ENCODE results near the gene STK38L.

The STK38L gene

DNA sequence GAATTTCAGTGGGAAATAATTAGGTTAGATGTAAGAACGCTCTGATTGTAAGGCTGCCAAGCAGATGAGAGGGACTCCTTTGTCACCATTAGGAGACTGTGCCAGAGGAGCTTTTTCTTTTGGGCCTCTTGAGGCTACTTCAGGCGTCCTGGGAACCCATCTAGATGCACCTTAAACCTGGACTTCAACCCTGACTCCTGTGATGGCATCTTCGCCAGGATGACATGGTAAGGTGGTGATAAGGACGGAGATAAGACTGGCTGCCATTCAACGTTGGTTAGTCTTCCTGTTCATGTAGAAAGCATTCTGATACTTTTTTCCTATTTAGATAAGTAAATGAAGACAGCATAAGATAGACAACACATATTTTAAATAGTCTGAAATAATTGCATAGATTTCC is 36.3 kb downstream of the STK38L start:
- no peak for DNase-seq

DNA sequence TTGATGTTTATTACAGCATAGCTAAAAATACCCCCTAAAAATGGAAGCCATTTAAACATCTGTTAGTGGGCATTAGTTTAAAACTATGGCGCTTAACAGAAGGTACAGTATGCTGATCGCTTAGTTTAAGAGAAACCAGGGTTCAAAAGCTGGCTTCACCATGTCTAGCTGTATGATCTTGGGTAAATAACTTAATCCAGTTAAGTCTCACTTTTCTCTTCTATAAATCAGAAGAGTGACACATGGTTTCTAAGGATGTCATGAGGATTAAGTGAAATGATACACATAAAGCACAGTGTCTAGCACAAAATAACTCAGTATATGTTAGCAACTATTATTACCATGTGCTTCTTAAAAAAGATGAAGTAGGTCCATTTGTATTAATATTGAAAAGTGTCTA is 38.7 kb downstream of the STK38L start:
- no peak for DNase-seq

DNA sequence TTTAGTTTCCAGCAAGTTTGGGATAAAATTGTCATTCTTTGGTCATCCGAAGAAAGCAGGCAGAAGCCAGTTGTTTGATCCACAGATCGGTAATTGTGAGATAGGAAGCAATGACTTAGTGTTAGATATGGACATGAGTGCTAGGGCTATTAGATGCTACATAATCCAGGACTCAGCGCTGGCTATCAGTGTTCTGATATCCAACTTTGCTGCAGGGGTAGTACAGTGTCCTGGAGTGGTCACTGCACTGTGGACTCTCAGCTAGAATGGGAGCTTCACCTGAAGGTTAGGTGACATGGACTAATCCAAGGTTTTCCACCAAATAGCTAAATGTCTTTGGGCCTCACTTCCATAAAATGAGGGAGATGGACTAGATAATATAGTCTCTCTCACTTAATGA is 39.9 kb downstream of the STK38L start:
- no peak for DNase-seq

DNA sequence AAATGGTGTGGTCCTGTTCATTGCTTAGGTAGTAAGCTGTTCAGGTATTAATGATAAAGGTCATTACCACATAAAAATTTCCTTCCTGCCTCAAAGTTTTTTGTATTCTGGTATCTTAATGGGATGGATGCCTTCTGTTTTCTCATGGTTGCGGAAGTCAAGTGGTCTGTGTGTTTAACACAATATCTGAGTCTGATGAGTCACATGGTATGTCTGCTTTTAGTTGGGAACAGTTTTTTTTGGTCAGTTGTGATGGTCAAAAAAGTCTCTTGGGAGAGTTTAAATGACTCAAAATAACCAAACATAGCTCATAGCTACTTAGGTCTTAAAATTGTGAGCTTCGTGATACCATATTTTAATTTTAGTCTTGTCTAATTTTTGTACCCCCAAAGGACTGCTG is 40.7 kb downstream of the STK38L start:
- no peak for DNase-seq

DNA sequence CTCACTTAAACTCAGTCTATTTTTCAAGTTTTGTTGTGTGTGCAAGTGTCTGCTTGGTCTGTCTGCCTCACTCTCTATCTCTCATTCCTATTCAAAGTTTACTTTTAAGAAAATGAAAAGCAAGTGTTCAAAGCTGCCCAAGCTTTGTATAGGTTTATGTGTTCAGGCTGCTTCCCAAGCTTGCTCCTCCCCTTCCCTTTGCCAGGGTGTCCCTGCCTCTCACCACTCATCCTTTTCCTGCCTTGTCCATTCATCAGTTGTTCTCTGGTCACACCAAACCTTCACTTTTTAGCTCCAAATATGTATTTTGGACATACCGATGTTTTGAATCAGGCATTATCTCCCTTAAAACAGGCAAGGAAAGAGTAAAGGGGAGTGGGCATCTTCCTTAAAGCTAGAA is 41.3 kb downstream of the STK38L start:
- no peak for DNase-seq

DNA sequence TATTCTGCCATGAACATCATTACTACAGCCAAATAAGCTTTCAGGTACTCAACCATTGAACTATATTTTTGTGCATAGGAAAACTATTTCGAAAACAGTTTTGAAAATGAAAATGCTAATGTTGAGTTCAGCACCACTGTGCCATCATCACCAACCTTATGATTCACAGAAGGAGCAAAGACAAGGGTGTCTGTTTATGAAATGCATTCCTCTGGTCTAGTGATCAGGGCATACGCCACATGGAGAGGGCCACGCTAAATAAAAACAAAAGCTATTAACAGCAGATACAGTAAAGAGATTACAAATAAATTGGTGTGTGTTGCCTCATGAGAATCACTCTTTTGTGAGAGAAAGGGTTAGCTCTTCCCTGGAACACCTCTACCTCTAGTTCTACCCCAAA is 45.3 kb downstream of the STK38L start:
- no peak for DNase-seq

DNA sequence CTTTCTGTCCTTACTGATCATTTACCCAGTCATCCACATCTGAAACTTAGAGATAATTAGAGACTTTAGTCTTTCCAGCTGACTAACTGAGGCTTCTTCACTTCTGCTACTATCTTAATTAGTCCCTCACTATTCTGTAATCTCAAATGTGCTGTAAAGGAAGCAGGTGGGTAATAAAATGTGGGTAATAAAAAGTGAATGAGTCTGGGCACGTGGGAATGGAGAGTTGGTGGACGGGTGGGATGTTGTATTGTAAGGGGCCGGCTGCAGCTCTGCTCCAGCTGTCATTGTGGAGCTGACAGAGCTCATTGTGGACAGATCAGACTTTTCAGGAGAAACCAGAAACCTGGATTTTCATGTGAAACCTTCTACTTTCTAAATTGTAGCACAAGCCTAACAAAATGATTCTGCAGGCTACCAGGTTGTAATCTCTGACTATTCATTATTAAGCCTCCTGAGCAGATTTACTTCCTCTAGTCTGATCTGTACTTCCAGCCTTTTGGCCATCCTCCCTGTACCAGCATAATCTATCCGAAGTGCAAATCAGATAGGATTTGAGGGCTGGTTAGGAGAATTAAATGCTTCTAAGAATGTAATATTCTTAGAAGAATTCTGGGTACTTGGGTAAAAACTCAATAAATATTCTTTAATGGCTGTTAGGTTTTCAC is 46.5 kb downstream of the STK38L start:
- DNase-seq: no peak

DNA sequence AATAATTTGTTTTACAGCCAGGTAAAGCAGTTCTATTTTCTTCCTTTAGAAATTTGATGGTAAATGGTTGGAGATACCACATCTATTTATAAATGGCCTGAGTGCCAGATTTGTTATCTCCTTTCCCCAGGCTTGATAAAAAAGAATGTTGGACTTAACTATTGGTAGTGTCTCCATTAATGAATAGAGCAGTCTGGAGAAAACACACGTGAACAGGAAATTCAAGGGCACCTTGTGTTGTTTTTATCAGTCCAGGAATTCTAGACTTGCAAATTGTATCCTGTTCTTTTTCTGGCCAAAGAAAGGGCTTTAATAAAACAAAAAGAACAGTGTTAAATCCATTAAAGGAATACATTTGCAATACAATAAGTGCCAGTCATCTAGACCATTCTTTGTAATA is 47.8 kb downstream of the STK38L start:
- no peak for DNase-seq

DNA sequence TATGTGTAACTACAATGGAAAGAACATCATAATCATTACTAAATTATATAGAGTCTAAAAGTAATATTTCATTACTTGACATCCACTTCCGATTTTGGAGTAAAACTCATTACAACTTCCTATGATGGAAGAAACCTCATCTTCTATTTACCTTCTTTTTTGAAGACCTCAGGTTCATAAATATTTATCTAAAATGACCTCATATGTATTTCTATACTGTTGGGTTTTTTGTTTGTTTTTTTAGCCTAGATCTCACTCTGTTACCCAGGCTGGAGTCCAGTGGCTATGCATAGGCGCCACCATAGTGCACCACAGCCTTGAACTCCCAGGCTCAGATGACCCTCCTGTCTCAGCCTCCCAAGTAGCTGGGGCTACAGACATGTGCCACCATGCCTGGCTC is 48.6 kb downstream of the STK38L start:
- no peak for DNase-seq

DNA sequence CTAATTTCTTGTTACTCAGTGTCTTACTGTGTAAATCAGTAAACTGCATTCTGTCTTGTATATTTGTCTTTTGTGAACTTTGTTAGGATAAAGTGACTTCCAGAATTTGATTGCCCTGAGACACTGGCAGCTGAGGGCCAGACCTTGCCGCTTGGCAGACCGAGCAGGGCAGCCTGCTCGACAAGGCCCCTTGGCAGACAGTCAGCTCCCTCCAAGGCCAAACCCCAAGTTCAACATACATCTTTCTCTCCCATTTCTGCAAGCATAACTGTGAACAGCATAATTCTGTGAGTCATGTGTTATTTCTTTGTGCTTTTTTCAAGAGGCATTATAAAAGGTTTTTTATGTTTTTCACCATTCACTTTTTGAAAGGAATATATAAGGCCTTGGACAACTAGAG is 49.4 kb downstream of the STK38L start:
- DNase-seq: no peak

DNA sequence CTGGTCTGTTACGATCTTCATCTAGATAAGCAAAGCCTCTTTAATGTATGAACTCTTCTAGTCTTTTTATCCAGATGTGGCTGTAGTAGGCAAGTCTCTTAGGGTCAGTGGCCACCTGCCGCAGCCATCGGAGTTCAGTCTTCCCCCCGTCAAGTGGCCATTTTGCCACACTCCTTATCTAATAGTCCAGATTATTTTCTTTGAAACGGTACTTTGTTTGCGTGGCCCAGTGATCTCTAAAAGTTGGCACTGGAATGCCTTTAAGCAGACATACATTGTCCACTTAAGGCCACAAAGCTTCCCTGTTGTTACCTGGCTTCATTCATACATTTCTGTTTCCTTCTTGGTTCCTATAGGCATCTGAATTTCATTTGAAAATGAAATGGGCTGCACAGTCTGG is 52.6 kb downstream of the STK38L start:
- DNase-seq: no peak

DNA sequence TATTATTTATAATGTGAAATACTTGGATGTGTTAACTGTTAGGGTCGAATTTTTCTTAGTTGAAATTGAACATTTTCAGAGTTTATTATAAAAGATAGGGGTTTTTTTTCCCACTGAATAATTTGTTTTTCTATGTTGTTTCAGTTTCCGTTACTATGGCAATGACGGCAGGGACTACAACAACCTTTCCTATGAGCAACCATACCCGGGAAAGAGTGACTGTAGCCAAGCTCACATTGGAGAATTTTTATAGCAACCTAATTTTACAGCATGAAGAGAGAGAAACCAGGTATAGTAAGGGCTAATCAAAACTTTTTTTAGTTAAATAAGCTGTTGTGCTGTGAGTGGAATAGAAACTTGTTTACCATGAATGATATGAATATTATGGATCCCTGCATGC is 53.5 kb downstream of the STK38L start:
- DNase-seq: no peak

DNA sequence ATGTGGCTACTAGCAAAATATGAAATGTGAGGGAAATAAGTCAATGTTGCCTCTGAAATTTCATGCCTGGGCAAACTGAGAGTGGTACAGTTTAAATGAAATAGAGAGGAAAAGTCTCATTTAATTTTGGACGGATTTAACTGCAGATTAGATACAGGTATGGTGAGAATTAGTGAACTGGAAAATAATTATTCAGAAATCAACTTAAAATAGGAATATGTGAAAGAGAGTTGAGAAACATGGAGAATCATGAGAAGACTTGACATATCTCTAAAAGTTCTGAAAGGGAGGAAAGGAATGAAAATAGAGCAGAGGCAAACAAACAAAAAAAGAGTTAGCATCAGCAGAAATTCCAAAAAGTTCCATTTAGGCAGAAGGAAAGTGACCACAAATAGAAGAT is 55.0 kb downstream of the STK38L start:
- DNase-seq: no peak

DNA sequence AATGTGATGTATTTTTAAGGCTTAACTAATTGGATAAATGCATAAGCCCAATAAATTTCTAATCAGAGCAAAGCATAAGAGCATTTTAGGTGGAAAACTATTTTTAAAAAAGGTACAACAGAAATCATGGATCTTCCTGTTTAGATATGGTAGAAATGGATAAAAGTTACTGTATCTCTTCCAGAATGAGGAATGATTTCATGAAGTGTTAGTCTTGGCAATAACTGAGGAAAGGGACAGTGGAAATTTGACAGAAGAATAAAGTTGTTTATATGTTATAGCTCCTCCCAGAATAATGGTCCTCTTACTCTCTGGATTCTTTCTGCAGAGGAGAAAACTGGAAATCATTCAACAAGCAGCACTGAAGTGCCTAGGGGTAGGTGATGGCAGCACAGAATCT is 56.1 kb downstream of the STK38L start:
- DNase-seq: no peak

DNA sequence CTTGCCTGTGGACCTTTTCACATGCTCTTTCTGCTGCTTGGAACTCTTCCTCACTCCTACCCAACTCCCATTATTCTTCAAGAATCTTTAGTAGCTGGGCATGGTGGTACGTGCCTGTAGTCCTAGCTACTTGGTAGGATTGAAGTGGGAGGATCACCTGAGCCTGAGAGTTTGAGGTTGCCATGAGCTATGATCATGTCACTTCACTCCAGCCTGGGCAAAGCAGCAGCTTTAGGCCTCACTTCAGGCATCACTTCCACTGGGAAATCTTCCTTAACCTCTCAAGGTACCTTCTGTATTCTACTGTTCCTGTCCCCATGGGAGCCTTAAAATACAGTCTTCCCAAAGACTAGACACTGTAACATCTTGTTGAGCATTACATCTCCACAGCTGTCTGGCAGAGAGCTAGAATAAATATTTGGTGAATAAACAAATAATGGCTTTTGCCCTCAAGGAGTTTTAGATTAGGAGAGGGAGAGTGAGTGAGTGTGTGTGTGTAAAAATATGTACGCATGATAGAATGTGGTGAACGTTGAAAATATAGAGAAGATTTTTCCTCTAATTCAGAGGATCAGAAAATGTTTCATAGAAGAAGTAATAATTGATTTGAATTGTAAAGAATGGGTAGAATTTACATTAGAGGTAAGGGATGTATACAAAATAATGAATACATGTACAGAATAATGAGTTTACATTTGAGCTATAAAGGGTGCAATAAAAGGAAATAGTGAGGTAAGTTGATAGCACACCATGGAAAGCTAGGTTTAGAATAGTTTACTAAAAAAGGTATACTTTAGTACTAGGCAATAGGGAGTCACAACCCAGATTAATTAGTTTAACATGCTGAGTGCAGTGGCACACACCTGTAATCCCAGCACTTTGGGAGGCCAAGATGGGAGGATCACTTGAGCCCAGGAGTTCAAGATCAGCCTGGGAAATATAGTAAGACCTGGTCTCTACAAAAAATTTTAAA is 59.3 kb downstream of the STK38L start:
- no peak for DNase-seq

DNA sequence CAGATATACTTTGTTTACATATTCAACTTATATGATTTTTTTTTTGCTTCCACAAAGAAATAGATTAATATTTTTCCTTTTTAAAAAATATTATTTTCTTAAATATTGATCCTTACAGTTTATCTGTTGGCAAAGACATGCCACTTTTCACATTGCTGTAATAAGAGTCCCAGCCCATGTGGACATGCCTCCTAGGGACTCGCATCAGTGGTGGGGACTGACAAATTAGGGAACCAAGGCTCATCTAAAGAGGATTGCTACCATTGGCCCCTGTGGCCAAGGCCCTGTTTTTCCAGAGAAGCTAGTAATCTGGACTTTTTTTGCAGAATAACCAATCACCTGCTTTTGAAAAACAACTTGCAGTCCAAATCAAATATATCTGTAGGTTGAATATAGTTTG is 60.8 kb downstream of the STK38L start:
- DNase-seq: no peak

DNA sequence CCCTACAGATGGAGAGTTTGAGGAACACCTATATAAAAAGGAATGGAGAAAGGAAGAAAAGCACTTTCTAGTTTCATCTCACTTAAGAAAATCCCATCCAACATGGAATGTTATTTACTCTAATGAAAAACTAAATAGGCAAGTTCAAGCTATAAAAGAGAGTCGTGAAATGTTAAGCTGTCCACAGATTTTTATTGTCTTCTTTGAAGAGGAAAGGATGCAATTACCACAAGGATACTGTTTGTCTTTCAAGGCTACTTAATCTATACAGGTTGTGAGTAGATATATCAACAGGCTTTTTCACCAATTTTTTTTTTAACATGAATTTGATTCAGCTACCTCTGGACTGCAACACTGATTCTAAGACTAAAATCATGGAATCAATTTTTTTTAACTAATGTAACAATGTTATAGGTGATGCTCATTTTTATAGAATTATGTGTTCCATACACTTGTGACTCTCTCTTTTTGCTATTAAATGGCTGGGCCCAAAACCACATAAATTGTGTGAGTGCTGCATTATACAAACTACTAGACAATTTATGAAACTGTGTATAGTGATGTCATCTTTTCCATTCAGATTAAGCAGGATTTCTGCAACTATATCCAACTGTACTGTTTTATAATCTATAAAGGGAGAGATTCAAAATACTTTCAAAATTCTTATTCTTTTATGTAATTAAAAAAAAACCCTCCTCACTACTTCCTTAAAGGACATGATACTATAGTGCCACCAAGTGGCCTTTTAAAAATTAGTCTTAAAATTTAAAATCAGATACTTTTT is 61.8 kb downstream of the STK38L start:
- DNase-seq: no peak

DNA sequence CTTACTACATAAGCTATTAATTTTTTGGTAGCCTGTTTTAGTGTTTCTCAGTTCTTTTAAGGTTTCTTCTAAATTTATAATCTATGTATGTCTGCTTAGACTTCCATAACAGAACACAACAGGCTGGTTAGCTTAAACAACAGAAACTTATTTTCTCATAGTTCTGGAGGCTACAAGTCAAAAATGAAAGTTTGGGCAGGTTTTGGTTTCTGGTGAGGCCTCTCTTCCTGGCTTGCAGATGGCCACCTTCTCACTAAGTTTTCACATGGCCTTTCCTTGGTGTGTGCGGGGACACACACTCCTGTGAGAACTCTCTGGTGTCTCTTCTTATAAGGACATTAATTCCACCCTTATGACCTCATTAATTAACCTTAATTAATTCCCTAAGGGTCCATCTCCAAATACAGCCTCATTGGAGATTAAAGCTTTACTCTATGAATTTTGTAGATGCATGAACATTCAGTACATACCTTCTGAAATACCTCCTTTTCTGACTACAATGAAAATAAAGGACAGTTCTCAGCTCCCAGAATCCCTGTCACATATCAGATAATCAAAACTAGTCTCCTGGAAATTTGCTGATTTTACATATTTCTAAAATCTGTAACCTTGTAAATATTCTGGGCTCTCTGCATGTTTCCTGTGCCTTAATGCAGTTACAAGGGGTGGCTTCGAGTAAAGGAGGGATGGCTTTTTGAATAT is 65.4 kb downstream of the STK38L start:
- DNase-seq: no peak

DNA sequence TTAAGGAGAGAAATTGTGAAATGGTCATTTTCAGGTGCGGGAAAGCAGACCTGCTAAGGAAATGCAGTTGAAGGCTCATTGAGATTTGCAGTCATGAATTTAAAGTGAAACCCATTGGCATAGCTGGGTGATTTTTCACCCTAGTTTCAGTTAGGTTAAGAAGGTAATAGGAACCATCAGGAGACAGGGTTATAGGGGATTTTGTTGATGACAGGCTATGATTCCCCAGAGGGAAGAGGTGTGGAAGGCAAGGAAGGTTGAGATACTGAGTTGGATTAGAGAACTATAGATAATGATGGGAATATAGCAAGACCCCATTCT is 65.9 kb downstream of the STK38L start:
- DNase-seq: no peak

DNA sequence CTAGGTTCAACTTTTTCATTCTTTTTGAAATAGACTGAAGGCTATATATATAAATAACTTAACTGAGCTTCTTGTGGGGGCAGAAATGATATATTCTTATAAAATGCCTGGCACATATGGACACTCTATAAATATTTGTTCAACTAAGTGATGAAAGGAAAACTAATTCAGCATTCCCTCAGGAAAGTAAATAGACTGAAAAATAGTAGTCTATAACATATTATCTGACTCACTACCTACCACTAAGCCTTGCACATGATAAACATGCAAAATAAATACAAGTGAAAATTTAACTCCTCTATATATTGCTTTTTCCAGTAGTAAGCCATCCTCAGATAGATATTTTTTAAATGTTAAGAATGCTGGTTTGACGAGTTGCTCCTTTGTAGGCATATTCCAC is 72.9 kb downstream of the STK38L start:
- no peak for DNase-seq

DNA sequence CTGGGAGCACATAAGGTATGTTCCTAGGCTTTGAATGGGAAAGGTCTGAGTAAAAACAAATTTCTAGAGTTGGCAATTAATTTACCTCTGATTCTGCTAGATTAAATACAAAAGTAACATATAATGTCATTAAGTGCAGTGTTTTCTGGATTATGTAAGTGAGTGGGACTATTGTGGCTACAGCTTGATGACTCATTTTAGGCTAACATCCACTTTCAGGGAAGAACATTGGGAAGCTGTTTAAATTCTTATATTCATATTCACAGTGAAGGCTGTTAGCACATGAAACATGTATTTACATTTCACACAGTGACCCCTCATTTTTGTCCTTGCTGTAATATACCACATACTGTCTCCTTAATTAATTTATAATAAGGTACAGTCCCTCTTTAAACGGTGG is 75.3 kb downstream of the STK38L start:
- DNase-seq: no peak

DNA sequence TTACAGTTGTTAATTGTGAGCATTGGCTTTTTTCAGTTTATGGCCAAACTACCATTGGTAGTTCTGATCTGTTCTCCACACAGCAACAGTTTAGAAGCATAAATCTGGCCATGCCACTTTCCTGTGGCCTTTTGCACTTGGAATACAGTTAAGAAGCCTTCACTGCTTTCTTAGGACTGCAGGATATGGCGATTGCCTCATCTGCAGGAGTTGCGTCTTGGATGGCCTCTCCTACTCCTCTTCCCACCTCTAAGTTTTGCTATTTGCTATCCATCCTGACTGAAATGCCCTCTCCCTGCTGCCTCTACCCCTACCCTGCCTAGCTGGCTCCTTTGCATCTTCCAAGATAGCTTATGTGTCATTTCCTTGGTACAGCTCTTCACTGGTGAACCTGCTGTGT is 75.8 kb downstream of the STK38L start:
- DNase-seq: no peak

DNA sequence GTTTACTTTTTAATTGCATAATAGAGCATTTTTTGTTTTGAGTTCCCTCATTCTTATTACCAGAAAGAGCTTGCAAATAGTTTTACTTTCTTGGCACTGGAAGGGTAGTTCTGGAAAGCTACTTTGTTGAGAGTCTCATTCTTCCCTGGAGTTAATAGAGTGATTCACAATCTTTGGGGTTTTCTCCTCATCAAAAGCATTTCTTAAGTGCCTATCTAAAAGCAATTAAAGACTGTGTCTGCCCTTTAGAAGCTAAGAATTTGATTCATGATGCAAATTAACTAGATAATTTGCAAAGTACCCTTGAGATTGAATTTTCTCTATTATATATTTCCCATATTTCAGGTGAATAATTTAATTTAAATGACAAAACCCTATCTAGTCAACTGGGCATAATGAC is 80.4 kb downstream of the STK38L start:
- DNase-seq: no peak
